Right atrium auricular region (tissue), 2 donors: Measurements from ENCODE around the gene RHOA. TPM values are rescaled to one million over a fixed set of nuclear protein-coding genes. Genes with fewer than 3 reads are reported as not detected.

Experiments
- DNase-seq: peaks from one replicate; pipeline ENCODE4 v3.0.0-alpha.2; 2019; ENCODE audit warnings: low spot score
- H3K27ac ChIP-seq, 2 donors: fragments of 200-600 bp; sonication (generic); 1 replicate in 1 of 2; 2 replicates in 1 of 2; pipeline ENCODE4 v1.5.1; 2016 to 2019
- H3K27me3 ChIP-seq, 2 donors: fragments of 200-600 bp; sonication (generic); one replicate each; pipeline versions ENCODE4 v1.5.1 to v1.6.0; 2017 to 2019
- H3K36me3 ChIP-seq: fragments of 200-600 bp; sonication (generic); one replicate; pipeline ENCODE4 v1.5.1; 2016
- H3K4me1 ChIP-seq, 2 donors: fragments of 200-600 bp; sonication (generic); one replicate each; pipeline versions ENCODE4 v1.5.1 to v1.6.0; 2017 to 2019
- H3K4me3 ChIP-seq, 2 donors: fragments of 200-600 bp; sonication (generic); 1 replicate in 1 of 2; 2 replicates in 1 of 2; pipeline ENCODE4 v1.5.1; 2017 to 2019; ENCODE audit warnings: mild to moderate bottlenecking in 1 of 2, moderate library complexity in 1 of 2
- H3K9me3 ChIP-seq, 2 donors: fragments of 200-600 bp; sonication (generic); one replicate each; pipeline ENCODE4 v1.5.1; 2019
- total RNA-seq, 2 donors: library from RNA; depleted of rRNA; stranded (reverse); fragments of >200 nt; gene quantifications; one replicate each; pipeline ENCODE4 v1.1.0, GENCODE V29; 2016
- TF ChIP-seq, protein P1 (sequence below), 2 donors: fragments of 200-600 bp; sonication (generic); IDR thresholded peaks; one replicate each; pipeline ENCODE4 v1.5.1; 2019; ENCODE audit warnings: antibody characterized with exemption in 2 of 2

The RHOA gene
- total RNA-seq, 2 donors from 2014 or later: 292 to 304 TPM

DNA sequence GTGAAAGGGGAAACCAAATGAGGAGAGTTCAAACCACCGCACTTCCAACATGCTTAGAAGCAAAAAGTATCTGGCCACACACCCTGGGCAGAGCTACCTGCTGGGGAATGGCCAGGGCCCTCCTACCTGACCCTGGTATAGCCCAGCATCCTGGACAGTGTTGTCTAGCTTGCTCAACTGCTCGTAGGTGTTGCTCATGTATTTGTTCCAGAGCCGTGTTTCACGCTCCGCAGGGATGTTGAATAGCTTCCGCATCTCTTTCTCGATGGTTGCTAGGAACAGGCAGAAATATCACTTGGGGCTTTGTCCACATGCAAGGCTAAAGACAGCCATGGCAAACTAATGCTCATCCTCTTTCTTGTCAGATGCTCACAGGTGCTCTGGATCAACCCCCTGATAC is 87.0 kb downstream of the RHOA start:
- no peak overlapping the region for H3K4me3 ChIP-seq
- no peaks in the 10 kb centered on the region for H3K4me1 ChIP-seq
- DNase-seq: no peak
- no peaks in the 10 kb centered on the region for H3K9me3 ChIP-seq
- peaks cover 87% of the 10 kb centered on the region for H3K36me3 ChIP-seq
- TF ChIP-seq, protein P1, sequence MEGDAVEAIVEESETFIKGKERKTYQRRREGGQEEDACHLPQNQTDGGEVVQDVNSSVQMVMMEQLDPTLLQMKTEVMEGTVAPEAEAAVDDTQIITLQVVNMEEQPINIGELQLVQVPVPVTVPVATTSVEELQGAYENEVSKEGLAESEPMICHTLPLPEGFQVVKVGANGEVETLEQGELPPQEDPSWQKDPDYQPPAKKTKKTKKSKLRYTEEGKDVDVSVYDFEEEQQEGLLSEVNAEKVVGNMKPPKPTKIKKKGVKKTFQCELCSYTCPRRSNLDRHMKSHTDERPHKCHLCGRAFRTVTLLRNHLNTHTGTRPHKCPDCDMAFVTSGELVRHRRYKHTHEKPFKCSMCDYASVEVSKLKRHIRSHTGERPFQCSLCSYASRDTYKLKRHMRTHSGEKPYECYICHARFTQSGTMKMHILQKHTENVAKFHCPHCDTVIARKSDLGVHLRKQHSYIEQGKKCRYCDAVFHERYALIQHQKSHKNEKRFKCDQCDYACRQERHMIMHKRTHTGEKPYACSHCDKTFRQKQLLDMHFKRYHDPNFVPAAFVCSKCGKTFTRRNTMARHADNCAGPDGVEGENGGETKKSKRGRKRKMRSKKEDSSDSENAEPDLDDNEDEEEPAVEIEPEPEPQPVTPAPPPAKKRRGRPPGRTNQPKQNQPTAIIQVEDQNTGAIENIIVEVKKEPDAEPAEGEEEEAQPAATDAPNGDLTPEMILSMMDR (IDR thresholded peaks at IDR 0.05): no peak
- H3K27me3 ChIP-seq: no peaks in the 10 kb centered on the region
- H3K27ac ChIP-seq: no peak overlapping the region

DNA sequence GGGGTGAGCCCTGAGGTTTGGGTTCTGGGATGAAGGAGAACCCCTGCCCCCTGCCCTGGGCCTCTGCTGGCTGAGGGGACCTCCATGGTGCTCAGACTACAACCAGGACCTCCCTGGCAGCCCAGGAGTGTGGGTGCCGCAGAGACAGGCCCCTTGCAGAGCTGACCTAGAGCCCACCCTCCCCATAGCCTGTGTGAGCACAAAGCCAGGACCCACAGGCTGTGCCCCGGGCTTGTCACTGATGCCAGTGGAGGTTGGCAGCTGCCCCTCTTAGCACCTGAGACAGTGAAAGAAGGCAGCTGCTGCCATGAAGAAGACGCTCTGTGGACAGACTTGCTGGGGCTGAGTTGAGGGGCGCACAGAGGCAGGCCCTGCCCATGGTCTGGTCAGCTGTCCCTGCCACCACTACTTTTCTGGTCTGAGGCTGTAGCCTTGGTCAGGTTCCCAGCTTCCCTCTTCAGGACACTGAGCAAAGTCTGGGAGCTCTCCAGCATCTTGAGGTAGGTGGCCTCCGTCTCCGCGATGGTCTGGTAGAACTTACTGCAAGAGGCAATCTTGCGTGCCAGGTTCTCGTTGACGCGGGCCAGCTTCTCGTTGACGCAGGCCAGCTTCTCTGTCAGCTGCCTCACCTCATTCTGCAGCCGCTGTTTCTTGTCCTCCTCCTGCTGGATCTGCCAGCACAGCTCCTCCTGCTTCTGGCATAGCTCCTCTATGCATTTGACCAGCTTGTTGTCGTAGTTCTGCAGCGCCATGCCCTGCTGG is 94.9 kb downstream of the RHOA start:
- Histone ChIP-seq H3K27me3 (no peaks in the 10 kb centered on the region), H3K4me1 (no peaks in the 10 kb centered on the region), H3K27ac (no peak overlapping the region), H3K4me3 (no peak overlapping the region), H3K9me3 (no peaks in the 10 kb centered on the region), H3K36me3 (peaks cover 63% of the 10 kb centered on the region)
- no peak for DNase-seq
- TF ChIP-seq, protein P1 (IDR thresholded peaks at IDR 0.05): no peak

GRCh38 chr3:49313896-49314688 is 97.7 kb downstream of the RHOA start:
- H3K27ac ChIP-seq: no peak overlapping the region
- no peak overlapping the region for H3K4me3 ChIP-seq
- no peaks in the 10 kb centered on the region for H3K27me3 ChIP-seq
- DNase-seq: no peak
- peaks cover 57% of the 10 kb centered on the region for H3K36me3 ChIP-seq
- H3K4me1 ChIP-seq: no peaks in the 10 kb centered on the region
- TF ChIP-seq, protein P1 (IDR thresholded peaks at IDR 0.05): no peak
- no peaks in the 10 kb centered on the region for H3K9me3 ChIP-seq

DNA sequence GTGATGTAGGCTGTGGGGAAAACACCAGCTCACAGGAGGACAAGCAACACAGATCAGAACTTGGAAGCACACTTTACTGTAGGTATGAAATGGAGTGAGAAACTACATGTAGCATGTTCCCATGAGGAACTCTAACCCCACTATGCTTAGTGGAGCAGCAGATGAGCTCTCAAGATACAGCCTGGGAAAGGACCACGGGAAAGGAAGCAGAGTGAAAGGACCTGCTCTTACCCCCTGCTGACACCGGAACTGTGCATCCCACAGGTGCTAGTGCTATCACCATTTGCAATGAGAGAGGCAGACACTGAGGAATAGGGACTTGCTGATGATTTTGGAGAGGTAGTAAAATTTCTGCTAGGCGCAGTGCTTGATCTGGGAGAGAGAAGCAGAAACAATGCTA is 100.5 kb downstream of the RHOA start:
- no peak overlapping the region for H3K4me3 ChIP-seq
- no peaks in the 10 kb centered on the region for H3K4me1 ChIP-seq
- H3K36me3 ChIP-seq: peaks cover 56% of the 10 kb centered on the region
- no peaks in the 10 kb centered on the region for H3K27me3 ChIP-seq
- no peak overlapping the region for H3K27ac ChIP-seq
- no peak for DNase-seq
- TF ChIP-seq, protein P1 (IDR thresholded peaks at IDR 0.05): no peak
- H3K9me3 ChIP-seq: no peaks in the 10 kb centered on the region

DNA sequence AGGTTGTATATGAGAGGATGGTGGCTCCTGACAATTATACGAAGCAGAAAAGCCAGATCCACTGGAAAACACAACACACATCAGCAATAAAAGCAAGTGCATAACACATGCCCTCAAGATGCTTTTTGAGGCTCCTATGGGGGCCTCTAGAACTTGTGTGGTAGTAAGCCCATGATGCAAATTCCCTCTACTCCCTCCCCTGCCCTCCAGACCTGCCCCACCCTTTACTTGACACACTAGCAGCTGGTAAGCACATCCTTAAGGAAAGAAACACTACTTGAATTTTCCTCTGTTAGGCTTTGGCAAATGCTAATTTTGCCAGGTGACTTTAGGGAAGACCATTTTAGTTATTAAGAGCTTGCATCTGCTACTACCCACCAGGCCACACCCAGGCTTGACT is 101.1 kb downstream of the RHOA start:
- TF ChIP-seq, protein P1 (IDR thresholded peaks at IDR 0.05): no peak
- Histone ChIP-seq H3K36me3 (peaks cover 59% of the 10 kb centered on the region), H3K27ac (no peak overlapping the region)

More for the DNA sequence above, 101.1 kb downstream of the RHOA start:
- Histone ChIP-seq H3K27me3 (no peaks in the 10 kb centered on the region), H3K9me3 (no peaks in the 10 kb centered on the region), H3K4me3 (no peak overlapping the region), H3K4me1 (no peaks in the 10 kb centered on the region)
- DNase-seq: no peak

Other genes starting within 250 kb of the RHOA start
- 10 to 100 TPM; 16.7 to 25.2 TPM for gene CCDC71, start 245.6 kb downstream of the RHOA start, total RNA-seq
- 10 to 100 TPM; 51.2 to 80.9 TPM for gene KLHDC8B, start 240.4 kb downstream of the RHOA start, total RNA-seq
- gene C3orf62, start 134.7 kb downstream of the RHOA start, total RNA-seq: 1 to 10 TPM; 1.0 to 1.5 TPM
- 10 to 100 TPM in 1 of 2 donors, 1 to 10 TPM in 1; 9.8 to 13.5 TPM for gene USP4, start 71.9 kb downstream of the RHOA start, total RNA-seq
- gene GPX1, start 53.6 kb downstream of the RHOA start, total RNA-seq: 100 to 1,000 TPM; 121 to 276 TPM
- 10 to 100 TPM; 13.9 to 23.1 TPM for gene TCTA, start 447 bp upstream of the RHOA start, total RNA-seq
- 10 to 100 TPM in 1 of 2 donors, 1 to 10 TPM in 1; 6.6 to 17.6 TPM for gene AMT, start 10.5 kb upstream of the RHOA start, total RNA-seq
- gene NICN1, start 17.3 kb upstream of the RHOA start, total RNA-seq: 1 to 10 TPM; 4.8 to 7.4 TPM
- 100 to 1,000 TPM; 115 to 174 TPM for gene DAG1, start 58.3 kb upstream of the RHOA start, total RNA-seq
- gene BSN, start 142.5 kb upstream of the RHOA start, total RNA-seq: under 1 TPM; 0.41 to 0.63 TPM